ENCODE measurements around the gene LCOR.

DNA sequence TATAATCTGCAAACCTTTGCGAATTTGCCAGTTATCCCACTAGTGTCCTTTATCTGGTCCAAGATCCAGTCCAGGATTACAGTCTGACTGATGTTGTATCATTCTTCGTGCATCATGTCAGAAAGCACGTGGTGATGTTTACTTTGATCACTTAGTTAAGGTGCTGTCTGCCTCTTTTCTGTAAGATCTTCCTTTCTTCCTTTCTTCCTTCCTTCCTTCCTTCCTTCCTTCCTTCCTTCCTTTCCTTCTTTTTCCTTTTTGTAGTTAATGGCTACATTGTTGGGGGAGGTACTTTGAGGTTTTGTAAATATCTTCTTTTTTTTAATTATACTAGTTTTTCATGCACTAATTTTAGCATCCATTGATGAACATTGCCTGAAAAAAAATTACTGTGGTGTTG is 80.3 kb downstream of the LCOR start:
- TF ChIP-seq, protein P1, sequence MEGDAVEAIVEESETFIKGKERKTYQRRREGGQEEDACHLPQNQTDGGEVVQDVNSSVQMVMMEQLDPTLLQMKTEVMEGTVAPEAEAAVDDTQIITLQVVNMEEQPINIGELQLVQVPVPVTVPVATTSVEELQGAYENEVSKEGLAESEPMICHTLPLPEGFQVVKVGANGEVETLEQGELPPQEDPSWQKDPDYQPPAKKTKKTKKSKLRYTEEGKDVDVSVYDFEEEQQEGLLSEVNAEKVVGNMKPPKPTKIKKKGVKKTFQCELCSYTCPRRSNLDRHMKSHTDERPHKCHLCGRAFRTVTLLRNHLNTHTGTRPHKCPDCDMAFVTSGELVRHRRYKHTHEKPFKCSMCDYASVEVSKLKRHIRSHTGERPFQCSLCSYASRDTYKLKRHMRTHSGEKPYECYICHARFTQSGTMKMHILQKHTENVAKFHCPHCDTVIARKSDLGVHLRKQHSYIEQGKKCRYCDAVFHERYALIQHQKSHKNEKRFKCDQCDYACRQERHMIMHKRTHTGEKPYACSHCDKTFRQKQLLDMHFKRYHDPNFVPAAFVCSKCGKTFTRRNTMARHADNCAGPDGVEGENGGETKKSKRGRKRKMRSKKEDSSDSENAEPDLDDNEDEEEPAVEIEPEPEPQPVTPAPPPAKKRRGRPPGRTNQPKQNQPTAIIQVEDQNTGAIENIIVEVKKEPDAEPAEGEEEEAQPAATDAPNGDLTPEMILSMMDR (IDR thresholded peaks at IDR 0.05) = no peak
- no peak for TF ChIP-seq POLR2A (IDR thresholded peaks at IDR 0.05)

Measured in suprapubic skin (tissue), 3 donors.